ENCODE measurements around the gene APLNR.

Gene APLNR

DNA sequence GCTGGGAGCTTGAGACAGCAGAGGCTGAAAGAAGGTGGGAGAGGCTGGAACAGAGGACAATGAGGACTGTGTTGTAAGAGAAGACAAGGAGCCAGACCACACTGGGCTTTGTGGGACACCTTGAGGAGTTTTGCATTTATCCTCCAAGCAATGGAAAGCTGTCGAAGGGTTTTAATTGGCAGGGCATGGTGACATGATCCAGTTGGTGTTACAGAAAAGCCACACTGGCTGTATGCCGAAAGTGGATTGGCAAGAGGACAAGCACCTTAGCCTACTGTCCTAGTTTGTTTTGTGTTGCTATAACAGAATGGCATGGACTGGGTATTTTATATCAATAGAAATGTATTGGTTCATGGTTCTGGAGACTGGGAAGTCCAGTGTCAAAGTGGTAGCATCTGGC lies 14.0 kb upstream of the APLNR start:
- DNase-seq = no peak

DNA sequence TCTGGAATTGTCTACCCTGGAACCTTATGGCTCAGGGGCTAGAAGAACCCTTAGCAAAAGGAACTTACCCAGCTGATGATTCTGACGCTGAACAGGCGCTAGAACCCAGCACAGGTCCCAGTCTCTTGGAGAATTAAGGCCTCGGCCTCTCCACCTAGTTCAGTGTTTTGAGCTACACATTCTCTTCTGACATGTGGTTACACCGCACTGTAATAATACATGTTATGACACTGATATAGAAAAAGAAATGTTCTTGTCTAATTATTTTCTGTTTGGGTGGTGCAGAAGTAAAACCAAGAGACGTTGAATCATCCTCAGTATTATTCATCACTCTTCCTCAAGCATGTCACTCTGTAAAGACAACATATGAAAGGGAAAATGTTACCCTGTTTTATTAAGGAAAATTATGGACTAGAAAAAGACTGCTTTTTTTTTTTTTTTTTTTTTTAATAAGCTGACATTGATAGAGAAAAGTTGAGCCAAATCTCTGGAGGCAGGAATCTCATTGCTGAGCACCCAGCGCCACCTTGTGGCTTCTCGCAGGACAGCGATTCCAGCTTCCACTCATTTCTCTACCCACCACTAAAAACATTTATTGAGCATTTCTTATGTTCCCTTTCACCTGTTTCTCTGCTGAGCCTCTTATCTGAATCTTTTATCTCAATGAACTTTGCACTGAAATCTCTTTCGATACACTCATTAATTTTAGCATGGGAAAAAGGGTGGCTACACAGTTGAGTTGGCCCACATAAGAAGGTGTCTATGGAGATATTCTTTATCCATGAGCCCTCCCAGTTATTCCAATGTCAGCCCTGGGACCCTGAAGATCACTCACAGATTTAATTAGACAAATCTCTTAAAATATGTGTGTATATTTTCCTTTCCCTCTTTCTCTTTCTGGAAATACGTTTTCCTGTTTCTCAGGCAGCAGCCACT lies 12.6 kb upstream of the APLNR start:
- DNase-seq = no peak

DNA sequence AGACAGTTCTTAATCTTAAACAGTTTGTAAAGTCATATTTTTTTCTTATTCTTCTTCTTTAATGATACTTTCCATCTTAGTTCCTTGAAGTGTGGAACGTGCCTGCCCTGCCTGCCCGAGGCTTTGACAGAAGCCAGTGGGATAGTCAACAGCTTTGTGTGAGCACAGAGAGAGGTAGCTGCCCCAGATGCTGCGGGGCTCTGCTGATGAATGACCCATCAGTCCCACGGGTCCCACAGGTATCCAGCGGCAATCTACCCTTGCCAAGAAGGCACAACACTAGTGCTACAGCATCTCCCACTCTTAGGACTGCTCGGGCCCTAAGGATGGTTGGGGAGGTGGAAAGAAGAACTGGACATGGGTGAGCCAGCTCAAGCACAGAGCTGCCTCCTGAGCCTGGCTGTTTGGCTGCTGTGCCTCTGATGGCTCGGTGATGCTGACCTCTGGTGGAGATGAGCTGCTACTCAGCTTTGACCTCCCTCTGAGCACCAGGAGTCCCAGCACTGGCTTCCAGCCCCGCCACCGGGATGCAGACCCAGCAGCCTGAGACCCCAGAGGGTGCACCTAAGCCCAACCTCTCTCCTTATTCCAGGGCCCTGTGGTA lies 11.8 kb upstream of the APLNR start:
- DNase-seq = peak; percentile 9

DNA sequence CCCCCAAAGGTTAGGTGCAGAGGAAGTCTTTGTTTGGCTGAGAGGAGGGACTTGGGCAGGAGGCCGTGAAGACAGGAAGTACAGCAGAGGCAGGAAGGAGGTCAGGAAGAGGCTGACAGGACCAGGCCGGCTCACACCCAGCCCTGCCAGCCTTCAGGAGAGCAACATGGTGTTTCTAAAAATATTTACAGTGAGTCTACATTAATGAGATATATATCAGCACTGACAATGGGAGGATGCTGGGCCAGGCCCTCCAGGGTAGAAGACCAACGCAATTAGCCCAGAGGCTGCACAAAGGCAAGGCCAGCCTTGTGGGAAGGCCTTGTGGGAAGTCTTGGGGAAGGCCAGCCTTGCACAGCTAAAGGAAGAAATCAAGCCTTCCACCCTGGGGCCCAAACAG lies 7.9 kb upstream of the APLNR start:
- DNase-seq = no peak

DNA sequence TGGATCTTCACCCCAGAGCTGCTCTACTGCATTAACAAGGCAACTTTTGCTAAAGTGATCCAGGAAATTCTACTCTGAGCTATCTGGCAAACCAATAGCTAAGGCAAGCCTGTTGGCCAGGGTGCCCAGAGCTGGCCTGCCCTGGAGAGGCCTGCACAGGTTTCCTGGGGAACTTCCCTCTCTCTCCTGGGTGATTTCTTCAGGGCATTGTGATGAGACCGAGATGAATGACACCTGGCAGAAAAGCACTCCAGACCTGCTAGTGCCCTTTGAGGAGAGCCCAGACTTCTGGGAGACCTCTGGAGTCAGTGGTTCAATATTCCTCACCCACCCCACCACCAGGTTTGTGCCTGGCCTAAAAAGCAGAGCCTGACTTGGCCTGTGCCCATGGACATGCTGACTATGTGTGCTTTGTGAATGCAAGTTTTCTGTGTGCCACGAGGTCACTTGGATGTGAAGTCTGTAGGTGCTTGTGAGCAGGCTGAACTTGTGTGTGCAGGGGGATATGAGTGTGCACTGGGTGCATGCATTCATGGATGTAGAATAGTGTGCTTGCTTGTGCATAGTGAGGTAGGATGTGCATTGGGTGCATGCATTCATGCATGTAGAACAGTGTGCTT lies 4.4 kb upstream of the APLNR start:
- DNase-seq = no peak

DNA sequence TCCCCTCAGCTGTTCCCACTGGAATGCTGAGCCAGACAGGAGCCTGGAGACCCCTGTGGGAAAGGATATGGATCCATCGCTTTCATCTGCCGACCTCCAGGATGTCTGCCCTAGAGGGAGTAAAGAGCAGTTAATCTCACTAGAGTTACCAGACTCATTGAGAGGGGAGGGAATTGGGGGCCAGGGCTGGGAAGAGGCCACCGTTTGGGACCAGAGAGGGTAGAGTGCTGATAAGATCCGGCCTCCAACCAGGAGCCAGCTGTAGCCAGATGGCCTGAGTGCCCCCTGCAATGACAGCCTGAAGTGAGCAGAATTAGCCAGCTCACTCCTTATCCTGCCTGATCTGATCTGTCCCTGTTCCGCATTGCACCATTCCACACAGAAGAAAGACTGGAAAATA lies 3.7 kb upstream of the APLNR start:
- DNase-seq = no peak

DNA sequence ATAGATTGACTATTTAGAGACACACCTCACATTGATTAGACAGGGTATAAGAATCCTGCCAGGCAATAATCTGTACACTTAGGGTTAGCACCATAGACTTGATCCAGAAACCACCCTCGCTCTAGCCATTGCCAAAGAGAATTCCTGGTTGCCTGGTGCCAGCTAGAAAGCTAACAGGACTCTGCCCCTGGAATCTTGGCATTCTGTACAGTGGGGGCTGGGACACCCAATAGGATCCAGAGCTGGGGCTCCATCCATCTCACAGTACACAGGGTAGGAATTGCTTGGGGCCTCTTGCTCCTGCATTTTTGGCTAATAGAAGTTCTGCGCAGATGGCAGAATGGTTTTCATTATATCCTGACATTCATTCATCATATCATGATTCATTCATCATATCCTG lies 3.0 kb upstream of the APLNR start:
- DNase-seq = no peak

DNA sequence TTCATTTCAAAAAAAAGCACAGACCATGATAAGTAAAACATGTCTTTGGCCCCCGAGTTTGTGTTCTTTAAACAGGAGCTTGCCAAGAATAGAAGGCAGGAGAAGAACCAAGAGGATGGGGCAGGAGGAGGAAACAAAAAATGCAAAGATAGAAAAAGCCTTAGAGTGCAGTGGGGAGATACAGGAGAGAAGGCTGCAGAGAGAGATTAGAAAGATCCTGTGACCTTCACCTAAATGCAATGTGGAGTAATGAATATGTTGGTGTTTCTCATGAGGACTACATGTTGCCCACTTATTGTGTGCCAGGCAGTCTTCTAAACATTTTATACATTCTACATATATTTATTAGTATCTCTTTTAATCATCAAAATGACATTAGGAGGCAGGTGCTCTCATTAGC lies 2.3 kb upstream of the APLNR start:
- no peak for DNase-seq

DNA sequence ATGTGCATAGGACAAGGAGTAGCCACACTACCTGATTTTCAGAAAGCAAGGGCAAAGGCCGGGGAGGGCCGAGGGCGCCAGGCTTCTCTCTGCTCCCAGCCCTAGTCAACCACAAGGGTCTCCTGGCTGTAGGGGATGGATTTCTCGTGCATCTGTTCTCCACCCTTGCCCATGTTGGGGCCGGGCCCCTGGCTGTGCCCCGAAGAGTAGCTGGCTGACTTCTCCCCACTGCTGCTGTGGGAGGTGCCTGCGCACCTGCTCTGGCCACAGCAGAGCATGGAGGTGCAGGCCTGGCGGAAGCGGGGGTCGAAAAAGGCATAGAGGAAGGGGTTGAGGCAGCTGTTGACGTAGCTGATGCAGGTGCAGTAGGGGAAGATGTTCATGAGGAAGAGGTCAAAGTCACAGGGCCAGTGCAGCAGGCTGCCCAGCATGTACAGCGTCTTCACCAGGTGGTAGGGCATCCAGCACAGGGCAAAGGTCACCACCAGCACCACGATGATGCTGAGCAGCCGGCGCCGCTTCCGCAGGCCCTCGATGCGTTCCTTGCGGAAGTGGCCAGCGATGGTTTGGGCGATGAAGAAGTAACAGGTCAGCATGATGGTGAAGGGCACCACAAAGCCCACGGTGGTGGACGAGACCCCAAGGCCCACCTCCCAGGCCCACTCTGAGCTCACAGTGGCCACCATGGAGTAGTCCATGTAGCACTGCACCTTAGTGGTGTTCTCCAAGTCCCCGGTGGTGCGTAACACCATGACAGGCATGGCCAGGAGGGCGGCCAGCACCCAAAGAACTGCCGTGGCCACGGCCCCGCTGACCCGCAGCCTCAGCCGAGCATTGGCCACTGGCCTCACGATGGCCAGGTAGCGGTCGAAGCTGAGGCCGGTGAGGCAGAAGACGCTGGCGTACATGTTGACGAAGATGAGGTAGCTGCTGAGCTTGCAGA lies 1.0 kb downstream of the APLNR start:
- no peak for DNase-seq

DNA sequence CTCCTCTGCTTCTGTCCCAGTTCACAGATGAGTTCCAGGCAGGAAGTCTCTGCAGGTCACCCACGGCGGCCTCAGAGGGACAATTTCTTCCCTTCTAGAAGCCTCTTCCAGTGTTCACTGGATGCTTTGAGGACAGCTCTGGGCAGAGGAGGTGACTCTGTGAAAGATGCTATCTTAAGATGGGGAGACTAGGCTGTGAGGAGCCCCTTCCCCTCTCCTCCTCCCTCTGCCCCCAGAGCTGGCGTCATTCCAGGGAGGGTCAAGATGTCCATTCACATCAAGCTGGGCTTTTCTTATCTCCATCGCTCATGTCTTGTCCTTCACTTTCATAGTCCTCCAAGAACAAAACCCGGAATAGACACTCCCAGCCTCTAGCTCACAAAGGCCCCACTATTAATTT lies 3.3 kb downstream of the APLNR start:
- no peak for DNase-seq

DNA sequence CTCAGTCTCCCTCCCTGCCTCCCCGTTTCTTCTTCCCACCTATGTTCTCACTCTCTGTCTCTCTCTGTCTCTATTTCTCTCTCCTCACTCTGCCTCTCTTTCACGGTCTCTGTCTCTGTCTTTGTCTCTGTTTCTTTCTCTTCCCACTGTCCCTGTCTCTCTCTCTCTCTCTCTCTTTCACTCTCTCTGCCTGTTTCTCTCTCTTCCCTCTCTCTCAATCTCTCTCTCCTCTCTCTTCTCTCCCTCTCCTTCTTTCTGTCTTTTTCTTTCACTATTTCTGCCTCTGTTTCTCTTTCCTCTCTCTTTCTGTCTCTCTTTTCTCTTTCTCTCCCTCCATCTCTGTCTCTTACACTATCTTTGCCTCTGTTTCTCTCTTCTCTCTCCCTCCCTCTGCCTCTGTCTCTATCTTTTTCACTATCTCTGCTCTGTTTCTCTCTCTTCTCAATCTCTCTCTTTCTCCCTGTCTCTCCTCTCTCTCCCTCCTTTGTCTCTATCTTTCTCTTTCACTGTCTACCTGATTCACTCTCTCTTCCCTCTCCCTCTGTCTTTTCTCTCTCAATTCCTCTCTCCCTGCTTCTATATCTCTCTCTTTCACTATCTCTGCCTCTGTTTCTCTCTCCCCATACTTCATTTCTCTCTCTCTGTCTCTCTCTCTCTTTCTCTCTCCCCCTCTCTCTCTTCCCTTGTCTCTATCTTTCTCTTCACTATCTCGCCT lies 5.4 kb downstream of the APLNR start:
- DNase-seq = no peak

DNA sequence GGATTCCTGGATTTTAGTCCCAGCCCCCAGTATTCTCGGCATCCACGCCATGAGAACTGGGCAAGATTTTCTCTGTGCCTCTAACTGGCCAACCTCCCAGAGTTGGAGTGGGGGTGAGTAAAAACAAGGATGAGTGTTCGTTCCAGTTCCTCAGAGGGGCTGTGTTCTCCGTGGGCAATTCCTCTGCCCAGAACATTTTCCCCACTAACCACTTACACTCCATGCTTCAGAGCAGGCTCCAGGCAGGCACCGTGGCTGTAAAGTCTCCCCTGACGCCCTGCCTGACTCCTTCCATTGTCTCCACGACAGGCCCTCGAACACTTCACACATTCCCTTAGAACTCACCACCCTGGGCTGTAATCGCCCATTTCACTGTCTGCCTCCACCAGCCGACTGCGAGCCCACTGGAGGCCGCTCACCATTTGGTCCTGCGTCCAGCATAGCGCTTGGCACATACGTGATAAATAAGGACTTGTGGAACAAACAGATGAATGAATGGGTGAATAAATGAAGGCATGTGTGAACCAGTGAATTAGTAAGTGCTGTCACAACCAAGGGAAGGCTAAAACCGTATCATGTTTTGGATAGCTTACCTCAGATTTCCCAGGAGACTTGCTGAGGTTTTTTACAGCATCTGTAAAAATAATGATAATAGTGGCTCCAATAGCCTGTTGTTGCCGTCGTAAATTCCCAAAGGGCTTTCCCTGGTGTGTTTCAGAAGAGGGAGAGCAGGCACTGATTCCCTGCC lies 6.1 kb downstream of the APLNR start:
- DNase-seq = no peak

DNA sequence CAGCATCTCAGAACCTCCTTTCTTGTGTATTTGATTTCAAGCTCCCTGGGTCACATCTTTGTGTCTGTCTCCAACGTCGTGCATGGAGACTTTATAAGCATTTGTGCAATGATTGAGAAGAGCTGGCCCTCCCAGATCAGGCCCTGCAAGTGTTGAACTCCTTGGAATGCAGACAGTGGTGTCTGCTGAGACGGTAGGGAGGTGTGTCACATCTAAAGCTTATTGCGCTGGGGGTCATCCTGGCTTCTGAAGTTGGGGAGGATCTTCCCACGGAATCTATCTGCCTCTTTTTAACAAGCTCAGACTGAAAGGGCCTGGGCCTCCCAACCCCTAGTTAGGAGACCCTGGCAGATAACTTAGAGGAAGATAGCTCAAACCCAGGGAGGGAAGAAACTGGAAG lies 6.7 kb downstream of the APLNR start:
- DNase-seq = no peak

DNA sequence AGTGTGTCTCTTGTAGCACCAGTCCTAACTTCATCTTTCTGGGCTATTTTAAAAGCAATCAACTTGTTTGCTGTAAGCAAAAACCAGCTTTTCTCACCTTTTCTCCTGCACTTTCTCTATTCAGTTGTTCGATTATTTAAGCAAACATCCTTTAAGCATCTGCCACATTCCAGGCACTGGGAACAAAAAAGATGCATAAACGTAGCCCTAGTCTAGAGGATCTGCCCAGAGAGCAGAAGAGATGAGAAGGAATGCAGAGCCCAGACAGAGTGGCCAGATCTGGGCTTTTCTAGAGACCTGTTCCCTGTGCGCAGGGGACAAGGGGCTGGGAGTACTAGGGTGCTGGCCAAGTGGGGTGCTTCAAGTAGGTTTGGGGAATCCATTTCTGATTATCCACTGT lies 8.4 kb downstream of the APLNR start:
- no peak for DNase-seq

DNA sequence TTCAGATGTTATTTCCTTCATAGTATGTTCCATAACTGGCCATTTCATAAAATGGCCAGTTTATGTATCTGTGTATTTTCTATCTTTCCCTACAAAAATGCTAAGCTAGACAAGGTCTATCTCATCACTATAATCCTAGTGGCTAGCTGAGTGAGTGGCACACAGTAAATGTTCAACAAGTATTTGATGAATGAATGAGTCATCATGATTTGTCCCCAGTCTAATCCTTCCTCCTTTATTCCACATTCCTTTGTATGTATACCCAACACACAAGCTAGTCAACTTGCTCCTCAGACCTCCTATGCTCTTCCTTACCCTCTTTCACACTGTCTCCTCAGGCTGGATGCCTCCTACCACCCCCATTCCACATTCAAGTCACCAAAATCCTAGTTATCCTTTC lies 12.5 kb downstream of the APLNR start:
- DNase-seq = no peak

DNA sequence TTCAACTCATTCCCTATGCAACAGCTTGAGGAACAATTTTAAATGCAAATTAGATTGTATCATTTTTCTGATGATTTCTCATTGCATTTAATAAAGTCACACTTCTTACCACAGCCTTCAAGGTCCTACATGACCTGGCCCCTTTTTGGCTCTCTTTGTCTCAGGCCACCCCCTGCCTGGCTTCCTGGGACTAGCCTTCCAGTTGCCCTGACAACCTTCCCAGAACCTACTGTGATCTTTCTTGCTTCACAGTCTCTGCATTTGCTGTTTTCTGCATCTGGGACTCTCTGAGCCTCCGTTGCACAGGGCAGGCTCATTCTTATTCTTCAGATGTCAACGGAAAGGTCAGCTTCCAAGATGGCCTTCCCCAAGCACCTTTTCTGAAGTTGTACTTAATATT lies 12.9 kb downstream of the APLNR start:
- no peak for DNase-seq

DNA sequence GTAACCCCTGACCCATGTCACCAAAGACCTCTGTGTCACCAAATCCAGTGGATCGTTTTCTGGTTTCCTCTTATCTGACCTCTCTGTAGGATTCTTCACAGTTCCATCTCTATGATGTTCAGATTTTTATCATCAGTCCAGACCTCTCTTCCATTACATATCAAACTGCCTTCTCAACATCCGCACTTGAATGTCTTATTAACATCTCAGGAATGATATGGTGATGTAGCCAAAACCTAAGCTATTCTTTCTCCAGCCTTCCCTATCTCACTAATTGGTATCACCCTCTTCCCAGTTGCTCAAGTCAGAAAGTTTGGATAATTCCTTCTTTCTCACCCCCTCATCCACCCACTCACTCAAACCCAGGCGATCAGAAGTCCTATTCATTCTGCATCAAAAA lies 13.4 kb downstream of the APLNR start:
- DNase-seq = no peak

DNA sequence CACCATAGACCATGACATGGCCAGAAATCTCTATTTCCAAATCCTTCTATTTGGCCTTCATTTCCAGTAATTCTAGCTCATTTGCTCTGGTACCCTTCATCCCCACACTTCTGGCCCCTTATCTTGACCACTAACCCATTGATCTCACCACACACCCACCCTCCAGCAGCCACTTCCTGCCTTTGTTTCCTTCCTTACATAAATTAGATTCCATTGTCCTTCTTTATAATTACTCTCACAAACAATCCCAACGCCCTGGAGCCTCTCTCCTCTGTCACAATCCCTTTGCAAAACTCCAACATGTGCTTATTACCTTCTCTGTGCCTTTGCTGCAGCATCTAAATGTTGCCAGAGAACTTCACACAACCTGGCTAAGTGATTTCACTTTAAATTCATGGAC lies 14.8 kb downstream of the APLNR start:
- no peak for DNase-seq

DNA sequence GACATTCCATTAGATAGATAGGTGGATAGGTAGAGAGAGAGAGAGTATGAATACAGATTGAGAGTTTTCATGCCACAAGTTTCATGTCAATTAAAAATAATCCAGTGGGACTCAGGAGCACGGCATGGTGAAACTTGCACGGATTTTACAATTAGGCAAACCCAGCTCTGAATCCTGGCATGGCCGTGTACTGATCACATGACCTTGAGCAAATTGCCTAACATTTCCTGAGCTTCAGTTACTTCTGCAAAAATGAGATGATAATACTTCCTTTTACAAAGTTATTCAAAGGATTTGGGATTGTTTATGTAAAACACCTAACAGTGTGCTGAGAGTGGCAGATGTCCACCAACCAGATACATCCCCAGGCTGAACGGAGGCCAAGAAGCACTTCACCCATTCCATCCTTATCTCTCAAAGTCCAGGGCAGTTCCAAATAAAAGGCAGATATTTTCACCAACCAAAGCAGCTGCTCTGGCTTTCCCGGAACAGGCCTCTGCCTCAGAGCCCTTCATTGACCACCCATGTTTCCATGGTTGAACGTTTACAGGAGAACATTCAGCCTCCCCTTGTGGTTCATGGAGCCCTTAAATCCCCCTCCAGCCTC lies 17.9 kb downstream of the APLNR start:
- DNase-seq = no peak

DNA sequence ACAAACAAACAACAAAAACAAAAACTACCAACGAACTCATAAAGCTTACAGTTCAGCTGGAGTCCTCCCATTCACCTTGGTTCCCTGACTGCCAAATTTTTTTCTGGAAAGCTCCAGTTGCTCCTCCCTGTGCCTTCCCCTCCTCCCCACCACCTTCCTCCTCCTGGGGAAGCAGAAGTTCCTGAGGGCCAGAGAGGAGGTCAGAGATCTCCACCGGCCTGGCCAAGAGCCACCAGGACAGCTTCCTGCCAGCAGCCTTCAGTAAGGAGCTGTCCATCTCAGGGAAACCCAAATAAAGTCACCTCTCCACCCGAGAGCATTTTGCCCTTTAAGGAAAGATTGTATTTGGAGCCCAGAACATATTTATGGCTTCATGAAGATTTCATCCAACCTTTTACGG lies 20.0 kb downstream of the APLNR start:
- no peak for DNase-seq

DNA sequence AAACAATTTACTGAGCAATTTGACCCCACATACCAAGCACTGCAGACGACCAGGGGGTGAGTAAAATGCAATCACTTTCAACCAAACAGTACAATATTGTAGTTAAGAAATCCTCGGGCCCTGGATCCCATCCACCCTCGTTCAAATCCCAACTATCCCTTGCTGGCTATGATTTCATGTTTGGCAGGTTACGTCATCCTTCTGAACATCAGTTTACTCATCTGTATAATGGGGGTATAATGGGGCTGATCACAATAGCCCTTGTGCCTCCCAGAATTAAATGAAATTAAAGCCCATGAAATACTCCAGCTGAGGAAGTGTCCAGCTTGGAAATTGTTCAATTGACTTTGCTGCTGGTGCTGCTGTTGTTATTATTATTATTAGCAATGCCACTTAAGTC lies 20.6 kb downstream of the APLNR start:
- no peak for DNase-seq
